ENCODE results near the gene SOCS2.
A peak's percentile ranks its signal among the peaks of the same experiment; 100 is the strongest.
"Not testable (repeated sequence)": the region's sequence is repeated elsewhere in the genome, so short reads cannot be mapped to it uniquely, and the experiment has no call there.

SOCS2 gene

GRCh38 chr12:93595351-93595750 lies 22.9 kb downstream of the SOCS2 start:
- DNase-seq: no peak

- no peak for DNase-seq
Measured at GRCh38 chr12:93597608-93598007, 25.1 kb downstream of the SOCS2 start.

GRCh38 chr12:93599192-93599591 lies 26.7 kb downstream of the SOCS2 start:
- DNase-seq: no peak

- DNase-seq: no peak
Measured at GRCh38 chr12:93601591-93601990, 29.1 kb downstream of the SOCS2 start.

- no peak for DNase-seq
Measured at GRCh38 chr12:93602897-93603668, 30.6 kb downstream of the SOCS2 start.

GRCh38 chr12:93603762-93604161 lies 31.3 kb downstream of the SOCS2 start:
- peak; percentile 29 for DNase-seq

- no peak for DNase-seq
Measured at GRCh38 chr12:93608313-93608712, 35.8 kb downstream of the SOCS2 start.

GRCh38 chr12:93609281-93610192 lies 37.1 kb downstream of the SOCS2 start:
- peak; percentile 10 for DNase-seq

- DNase-seq: no peak
Measured at GRCh38 chr12:93612776-93613175, 40.3 kb downstream of the SOCS2 start.

- no peak for DNase-seq
Measured at GRCh38 chr12:93614917-93615596, 42.6 kb downstream of the SOCS2 start.

GRCh38 chr12:93616584-93617101 lies 44.2 kb downstream of the SOCS2 start:
- DNase-seq: no peak

GRCh38 chr12:93618891-93619410 lies 46.5 kb downstream of the SOCS2 start:
- DNase-seq: no peak

- DNase-seq: no peak
Measured at GRCh38 chr12:93621986-93622385, 49.5 kb downstream of the SOCS2 start.

- DNase-seq: no peak
Measured at GRCh38 chr12:93622485-93622884, 50.0 kb downstream of the SOCS2 start.

- no peak for DNase-seq
Measured at GRCh38 chr12:93624595-93625294, 52.3 kb downstream of the SOCS2 start.

- not testable (repeated sequence) for DNase-seq
Measured at GRCh38 chr12:93625295-93625645, 52.8 kb downstream of the SOCS2 start.

- DNase-seq: no peak
Measured at GRCh38 chr12:93626160-93626559, 53.7 kb downstream of the SOCS2 start.
